SKM-1 (cell line): Measurements from ENCODE around the gene FHAD1.

ENCODE experiments used
- DNase-seq: peaks from one replicate; lab custom pipeline; 2025; ENCODE audit not compliant: unreplicated experiment; lab: John Stamatoyannopoulos, UW

The FHAD1 gene

DNA sequence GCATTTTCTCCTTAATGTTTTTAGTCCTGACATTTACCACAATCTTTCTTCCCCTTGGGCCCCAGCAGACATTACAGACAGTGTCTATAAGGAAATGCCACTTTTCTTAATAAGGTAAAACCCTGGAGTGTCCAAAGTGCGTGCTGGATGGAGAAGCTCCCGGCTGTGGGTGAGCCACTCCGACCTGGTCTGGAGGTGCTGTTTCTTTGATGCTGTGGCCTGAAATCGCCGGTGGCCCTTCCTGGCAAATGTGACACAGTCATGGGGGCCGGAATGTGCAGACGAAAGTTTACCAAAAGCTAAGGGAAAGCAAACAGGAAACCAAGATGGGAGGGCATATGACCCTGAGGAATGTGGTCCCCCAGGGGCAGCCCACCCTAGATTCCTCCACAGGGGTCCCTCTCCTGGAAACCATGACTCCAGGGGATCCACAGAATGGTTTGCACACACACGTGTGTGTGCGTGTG lies 77.9 kb downstream of the FHAD1 start:
- no peak for DNase-seq

GRCh38 chr1:15325375-15326085 lies 78.5 kb downstream of the FHAD1 start:
- DNase-seq, result no peak

- no peak for DNase-seq
Measured at GRCh38 chr1:15326691-15327588, 79.9 kb downstream of the FHAD1 start.

DNA sequence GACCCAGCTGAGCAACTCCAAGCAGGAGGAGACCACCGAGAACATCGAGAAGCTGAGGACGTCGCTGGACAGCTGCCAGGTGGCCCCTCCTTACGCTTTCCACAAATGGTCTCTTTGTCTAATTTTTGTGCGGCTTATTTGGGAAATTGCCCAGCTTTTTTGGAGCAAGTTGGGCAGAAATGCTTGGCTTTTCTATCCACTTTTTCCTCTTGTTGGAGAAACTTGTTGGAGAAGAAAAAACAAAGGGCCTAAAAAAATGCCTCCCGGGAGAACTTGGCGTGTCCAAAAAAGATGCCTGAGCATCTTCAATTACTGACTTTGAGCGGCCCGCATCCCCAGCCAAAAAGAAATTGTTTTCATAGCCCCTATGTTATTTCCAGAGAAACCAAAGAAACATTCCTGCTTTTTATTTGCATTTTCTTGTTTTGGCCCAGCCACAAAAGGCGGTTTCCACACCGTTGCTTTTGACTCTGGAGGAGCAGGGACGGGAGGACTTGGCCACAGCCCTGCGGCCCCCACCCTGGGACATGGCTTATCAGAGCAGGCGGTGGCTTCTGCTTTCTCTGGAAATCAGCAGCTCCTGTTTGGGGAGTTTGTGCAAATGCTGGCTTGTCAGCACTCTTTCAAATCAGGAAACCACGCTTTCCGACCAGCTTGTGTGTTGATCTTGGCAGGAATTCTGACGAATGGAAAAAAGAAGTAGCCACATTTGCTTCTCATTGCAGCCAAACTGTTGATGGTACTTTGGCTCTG lies 81.5 kb downstream of the FHAD1 start:
- DNase-seq, result no peak

DNA sequence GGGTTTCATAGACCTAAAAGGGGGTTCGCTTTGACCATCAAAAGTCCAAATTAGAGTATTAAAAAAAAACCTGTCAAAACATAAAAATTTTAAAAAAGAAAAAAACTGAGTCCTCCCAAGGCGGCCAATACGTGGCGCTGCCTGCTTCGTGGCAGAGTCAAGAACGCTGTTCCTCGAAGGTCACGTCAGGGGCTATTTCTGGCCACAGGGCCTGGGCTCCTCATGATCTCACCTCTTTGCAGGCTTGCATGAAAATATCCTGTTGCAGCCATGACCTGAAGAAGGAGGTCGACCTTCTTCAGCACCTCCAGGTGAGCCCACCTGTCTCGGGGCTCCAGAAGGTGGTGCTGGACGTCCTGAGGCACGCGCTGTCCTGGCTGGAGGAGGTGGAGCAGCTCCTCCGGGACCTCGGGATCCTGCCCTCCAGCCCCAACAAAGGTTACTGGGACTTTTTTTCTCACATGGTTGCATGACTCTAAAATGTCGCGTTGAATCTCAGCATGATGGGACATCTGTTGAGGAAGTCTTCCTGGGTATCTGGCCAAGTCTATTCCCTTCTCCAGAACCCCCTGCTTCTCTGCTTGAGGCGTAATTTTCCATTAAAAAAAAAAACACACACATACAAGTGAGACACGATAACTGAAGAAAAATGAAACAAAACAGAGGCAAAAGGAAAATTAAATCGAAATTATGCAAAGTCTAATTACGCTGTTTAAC lies 82.2 kb downstream of the FHAD1 start:
- DNase-seq, result no peak

- DNase-seq, result no peak
Measured at GRCh38 chr1:15330028-15330427, 83.0 kb downstream of the FHAD1 start.

- DNase-seq, result no peak
Measured at GRCh38 chr1:15331180-15331579, 84.2 kb downstream of the FHAD1 start.

- no peak for DNase-seq
Measured at GRCh38 chr1:15331734-15332133, 84.7 kb downstream of the FHAD1 start.

DNA sequence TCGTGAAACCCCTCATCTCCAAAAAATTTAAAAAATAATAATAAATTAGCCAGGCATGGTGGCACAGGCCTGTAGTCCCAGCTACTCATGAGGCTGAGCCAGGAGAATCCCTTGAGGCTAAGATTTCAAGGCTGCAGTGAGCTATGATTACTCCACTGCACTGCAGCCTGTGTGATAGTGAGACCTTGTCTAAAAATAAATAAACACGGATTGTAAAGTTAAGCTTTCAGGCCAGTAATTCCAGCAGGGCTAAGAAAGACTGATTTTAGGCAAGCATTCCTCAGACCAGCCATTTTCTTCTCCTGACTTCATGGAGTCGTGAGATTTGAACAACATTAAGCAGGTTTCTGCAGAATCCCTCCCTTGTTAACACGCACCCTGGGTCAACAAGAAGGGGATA lies 85.5 kb downstream of the FHAD1 start:
- no peak for DNase-seq

DNA sequence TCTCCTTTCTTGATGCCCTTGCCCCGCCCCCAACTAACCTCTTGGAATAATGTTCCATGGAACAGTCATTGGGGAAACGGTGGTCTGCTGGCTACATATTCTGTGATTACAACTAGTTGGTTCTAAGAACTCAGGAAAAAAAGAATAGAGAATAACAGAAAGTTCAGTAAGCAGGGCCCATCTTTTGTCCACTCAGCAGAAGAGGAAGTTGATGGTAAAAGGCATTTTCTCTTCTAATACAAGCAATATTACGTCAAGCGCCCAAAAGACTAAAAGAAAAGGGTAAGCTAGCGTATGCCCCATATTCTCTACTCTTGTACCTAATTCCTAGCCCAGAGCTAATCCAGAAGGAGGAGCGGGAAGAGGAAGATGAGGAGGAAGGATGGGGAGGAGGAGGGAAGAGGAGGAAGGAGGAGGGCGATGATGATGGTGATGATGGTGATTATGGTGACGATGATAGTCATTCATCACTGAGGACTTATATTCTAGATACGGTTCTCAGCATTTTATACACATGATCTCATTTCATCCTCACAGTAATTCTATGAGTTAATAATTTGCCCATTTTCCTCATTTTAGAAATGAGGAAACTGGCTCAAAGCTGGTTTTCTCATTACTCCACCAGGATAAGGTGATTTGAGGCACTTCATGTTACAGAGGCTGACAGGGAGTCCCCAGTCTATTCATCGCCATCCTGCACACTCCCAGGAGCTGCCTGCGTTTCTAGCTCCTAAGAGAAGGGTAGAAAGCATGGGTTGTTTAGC lies 86.1 kb downstream of the FHAD1 start:
- DNase-seq, result no peak

DNA sequence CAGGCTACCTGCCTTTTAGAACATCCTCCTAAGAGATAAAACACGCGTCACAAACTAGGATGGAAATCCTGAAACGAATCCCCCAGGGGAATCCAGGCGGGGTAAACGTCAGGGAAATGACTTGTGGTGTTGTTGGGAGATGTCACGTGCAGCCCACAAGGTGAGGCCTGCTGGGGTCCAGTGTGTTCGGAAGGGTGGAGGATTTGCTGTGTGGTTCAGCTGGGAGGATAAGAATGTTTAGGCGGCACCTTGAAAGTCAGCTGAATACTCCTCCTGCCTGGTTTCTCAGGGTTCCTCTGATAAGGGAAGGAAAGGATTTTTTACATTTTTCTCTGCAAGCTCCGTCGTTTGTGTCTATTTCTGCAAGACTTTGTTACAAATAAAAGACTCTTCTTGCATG lies 88.0 kb downstream of the FHAD1 start:
- DNase-seq, result no peak

- DNase-seq, result no peak
Measured at GRCh38 chr1:15336866-15337265, 89.8 kb downstream of the FHAD1 start.

DNA sequence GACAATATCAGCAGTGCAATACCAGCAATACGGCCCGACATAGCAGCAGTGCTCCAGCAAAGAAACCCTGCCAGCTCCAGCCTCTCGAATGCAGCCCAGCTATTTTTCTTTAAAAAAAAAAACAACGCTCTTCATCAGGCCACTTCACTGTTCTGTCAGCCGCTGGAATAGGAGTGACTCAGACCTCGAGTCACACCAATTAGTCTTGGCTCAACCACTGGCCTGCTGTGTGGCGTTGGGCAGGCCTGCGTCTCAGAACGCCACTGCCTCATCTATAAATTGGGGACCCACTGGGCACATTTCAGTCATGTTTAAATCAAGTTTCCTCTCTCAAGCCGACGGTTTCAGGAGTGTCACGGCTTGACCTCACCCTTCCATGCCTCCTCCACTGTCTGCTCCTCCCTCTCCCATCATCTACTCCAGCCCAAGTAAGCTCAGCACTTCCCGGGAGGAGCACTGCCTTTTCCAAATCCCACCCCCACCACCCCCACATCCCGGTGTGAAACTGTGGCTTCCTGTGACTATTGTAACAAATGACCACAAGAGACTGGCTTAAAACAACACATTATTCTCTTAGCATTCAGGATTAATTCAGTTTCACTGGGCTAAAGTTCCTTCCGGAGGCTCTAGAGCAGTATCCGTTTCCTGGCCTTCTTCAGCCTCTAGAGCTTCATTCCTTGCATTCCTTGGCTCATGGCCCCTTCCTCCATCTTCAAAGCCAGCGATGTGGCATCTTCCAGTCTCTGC lies 90.8 kb downstream of the FHAD1 start:
- no peak for DNase-seq

DNA sequence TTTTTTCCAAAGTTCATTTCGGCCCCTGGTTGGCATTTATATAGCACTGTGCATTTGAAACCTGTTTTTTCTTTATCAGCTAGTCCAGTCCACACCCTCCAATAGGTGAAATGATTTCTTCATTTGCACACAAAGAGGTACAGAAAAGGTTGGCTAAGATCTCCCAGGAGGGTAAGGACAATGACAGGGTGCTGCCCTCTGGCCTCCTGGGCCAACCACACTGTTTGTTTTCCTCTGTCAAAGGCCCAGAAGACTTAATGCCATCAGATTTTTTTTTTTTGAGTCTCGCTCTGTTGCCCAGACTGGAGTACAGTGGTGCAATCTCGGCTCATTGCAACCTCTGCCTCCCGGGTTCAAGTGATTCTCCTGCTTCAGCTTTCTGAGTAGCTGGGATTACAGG lies 92.5 kb downstream of the FHAD1 start:
- DNase-seq, result no peak

DNA sequence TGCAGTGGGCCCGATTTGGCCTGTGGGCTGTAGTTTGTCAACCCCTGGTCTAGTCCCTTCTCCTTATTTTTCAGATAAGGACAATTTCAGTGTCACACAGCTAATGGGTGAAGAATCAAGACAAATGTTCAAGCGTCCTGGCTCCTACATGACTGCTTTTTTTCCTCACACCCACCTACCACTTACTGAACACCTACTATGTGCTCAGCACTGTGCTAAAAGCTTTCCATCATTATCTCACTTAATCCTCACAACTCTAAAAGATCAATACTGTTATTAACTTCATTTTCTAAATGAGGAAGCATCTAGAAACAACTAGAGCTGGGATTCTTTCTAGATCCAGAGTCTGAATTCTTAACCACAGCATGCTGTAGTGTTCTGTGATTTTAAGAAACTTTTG lies 94.2 kb downstream of the FHAD1 start:
- DNase-seq, result no peak

DNA sequence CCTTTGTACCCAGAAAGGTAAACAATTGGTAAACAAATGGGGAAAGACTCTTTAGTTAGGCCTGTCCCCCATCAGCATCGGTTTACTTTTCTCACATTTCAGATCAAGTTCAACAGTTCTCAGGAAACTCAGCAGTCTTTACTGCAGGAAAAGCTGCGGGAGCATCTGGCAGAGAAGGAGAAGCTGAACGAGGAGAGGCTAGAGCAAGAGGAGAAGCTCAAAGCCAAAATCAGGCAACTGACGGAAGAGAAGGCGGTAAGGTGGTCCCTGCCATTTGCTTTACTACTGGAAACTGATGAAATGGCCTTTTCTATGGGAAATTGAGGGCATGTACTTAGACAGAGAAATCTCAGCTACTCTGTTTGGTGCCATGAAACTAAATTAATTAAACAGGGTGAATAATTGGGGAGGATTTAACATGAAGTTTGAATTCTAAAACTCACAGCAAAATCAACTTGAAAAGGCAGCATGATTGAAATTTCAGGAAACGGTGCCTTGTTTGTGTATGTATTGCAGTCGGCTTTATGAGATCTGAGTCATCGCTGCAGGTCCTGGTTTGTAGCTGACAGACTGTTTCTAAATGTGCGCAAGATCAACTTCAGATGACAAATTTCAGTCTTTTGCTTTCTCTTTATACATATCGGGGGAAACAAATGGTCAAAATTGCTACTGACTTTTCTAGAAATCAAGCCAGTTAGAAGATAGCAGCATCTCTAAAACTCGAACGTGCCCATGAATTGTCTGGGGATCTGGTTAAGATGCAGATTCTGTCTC lies 94.8 kb downstream of the FHAD1 start:
- DNase-seq, result no peak

- no peak for DNase-seq
Measured at GRCh38 chr1:15342408-15342967, 95.5 kb downstream of the FHAD1 start.

DNA sequence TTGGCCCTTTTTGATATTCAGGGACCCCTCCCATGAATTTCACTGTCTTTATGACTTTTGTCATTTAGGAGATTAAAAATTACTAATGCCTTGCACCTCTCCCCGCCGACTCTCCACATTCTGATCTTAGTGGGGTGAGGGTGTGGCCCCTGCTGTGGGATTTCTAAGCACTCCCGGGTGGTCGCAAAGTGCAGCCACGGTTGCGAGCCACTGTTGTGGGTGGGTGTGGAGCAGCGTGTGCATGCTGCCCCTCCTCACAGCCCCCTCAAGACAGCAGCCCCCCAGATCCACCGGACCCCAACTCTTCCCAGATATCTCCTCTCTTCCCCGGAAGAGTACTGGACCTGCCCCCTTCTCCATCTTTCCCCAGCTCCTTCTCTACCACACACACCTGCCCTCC lies 96.1 kb downstream of the FHAD1 start:
- no peak for DNase-seq
